HEK293 (cell line): ENCODE results near the gene ECSIT.

Source experiments
- CTCF ChIA-PET: fragments of 350-600 bp; formaldehyde crosslinking; extraction: SDS; loops from one replicate; lab custom pipeline; 2021; ENCODE audit warnings: antibody characterized with exemption; lab: Yijun Ruan, JAX
- POLR2A ChIA-PET: fragments of 300-600 bp; formaldehyde crosslinking; extraction: SDS; loops from one replicate; lab custom pipeline; 2020; ENCODE audit warnings: antibody characterized with exemption, inconsistent platforms; lab: Yijun Ruan, JAX
- H3K27ac ChIP-seq: fragments of 200-500 bp; sonication (Bioruptor generic); 2 replicates; pipeline ENCODE4 v1.5.1; 2014; ENCODE audit warnings: low read depth, low read length, control low read depth, inconsistent platforms; ENCODE audit errors: extremely low read depth
- H3K36me3 ChIP-seq, 2 experiments: fragments of 200-500 bp in 1 of 2; sonication (Bioruptor generic) in 1 of 2; 1 replicate in 1 of 2; 2 replicates in 1 of 2; pipeline ENCODE4 v1.5.1; 2014 to 2017; ENCODE audit warnings: inconsistent platforms in 2 of 2, low read length in 2 of 2; ENCODE audit not compliant: control insufficient read depth in 2 of 2, insufficient read depth in 1 of 2
- H3K4me1 ChIP-seq: fragments of 200-500 bp; sonication (Bioruptor generic); 2 replicates; pipeline ENCODE4 v1.5.1; 2014; ENCODE audit warnings: mild to moderate bottlenecking, low read length, inconsistent platforms; ENCODE audit not compliant: control insufficient read depth, insufficient read depth
- H3K4me3 ChIP-seq: 2 replicates; pipeline ENCODE4 v1.5.1; 2011; ENCODE audit warnings: low read depth, mild to moderate bottlenecking, control low read depth, low read length, moderate library complexity
- H3K9me3 ChIP-seq: fragments of 200-500 bp; sonication (Bioruptor generic); 2 replicates; pipeline ENCODE4 v1.5.1; 2014; ENCODE audit warnings: low read depth, low read length, inconsistent platforms; ENCODE audit not compliant: control insufficient read depth, insufficient read depth
- BCL6B ChIP-seq: fragments of 450-650 bp; formaldehyde crosslinking; IDR thresholded peaks from 2 replicates; pipeline ENCODE4 v1.5.1; 2017; ENCODE audit warnings: missing biosample characterization, missing genetic modification characterization
- KLF17 ChIP-seq: fragments of 450-650 bp; formaldehyde crosslinking; IDR thresholded peaks from 2 replicates; pipeline ENCODE4 v1.5.1; 2016; ENCODE audit warnings: missing biosample characterization, missing genetic modification characterization
- MYNN ChIP-seq: fragments of 450-650 bp; formaldehyde crosslinking; IDR thresholded peaks from 2 replicates; pipeline ENCODE4 v1.5.1; 2016; ENCODE audit warnings: missing biosample characterization, missing genetic modification characterization, borderline replicate concordance
- PRDM6 ChIP-seq: fragments of 450-650 bp; formaldehyde crosslinking; IDR thresholded peaks from 2 replicates; pipeline ENCODE4 v1.5.1; 2017; ENCODE audit warnings: missing biosample characterization, missing genetic modification characterization
- YY1 ChIP-seq: fragments of 450-650 bp; formaldehyde crosslinking; IDR thresholded peaks from 2 replicates; pipeline ENCODE4 v1.5.1; 2018; ENCODE audit warnings: missing biosample characterization, missing genetic modification characterization
- YY2 ChIP-seq: fragments of 450-650 bp; formaldehyde crosslinking; IDR thresholded peaks from 2 replicates; pipeline ENCODE4 v1.5.1; 2016; ENCODE audit warnings: missing biosample characterization, missing genetic modification characterization
- ZBTB10 ChIP-seq: fragments of 450-650 bp; formaldehyde crosslinking; IDR thresholded peaks from 2 replicates; pipeline ENCODE4 v1.5.1; 2016; ENCODE audit warnings: missing biosample characterization, missing genetic modification characterization
- ZNF146 ChIP-seq: fragments of 450-650 bp; formaldehyde crosslinking; IDR thresholded peaks from 2 replicates; pipeline ENCODE4 v1.5.1; 2016; ENCODE audit warnings: missing biosample characterization, missing genetic modification characterization
- ZNF18 ChIP-seq: fragments of 450-650 bp; formaldehyde crosslinking; IDR thresholded peaks from 2 replicates; pipeline ENCODE4 v1.5.1; 2016; ENCODE audit warnings: missing biosample characterization, missing genetic modification characterization
- ZNF211 ChIP-seq: fragments of 450-650 bp; formaldehyde crosslinking; IDR thresholded peaks from 2 replicates; pipeline ENCODE4 v1.5.1; 2016; ENCODE audit warnings: low read depth, missing biosample characterization, missing genetic modification characterization
- ZNF362 ChIP-seq: fragments of 450-650 bp; formaldehyde crosslinking; IDR thresholded peaks from 2 replicates; pipeline ENCODE4 v1.5.1; 2016; ENCODE audit warnings: missing biosample characterization, missing genetic modification characterization
- ZNF510 ChIP-seq: fragments of 450-650 bp; formaldehyde crosslinking; IDR thresholded peaks from 2 replicates; pipeline ENCODE4 v1.5.1; 2018; ENCODE audit warnings: mild to moderate bottlenecking, missing genetic modification characterization, missing biosample characterization; ENCODE audit not compliant: insufficient replicate concordance
- ZNF548 ChIP-seq: fragments of 450-650 bp; formaldehyde crosslinking; IDR thresholded peaks from 2 replicates; pipeline ENCODE4 v1.5.1; 2016; ENCODE audit warnings: missing biosample characterization, missing genetic modification characterization
- ZNF580 ChIP-seq: fragments of 450-650 bp; formaldehyde crosslinking; IDR thresholded peaks from 2 replicates; pipeline ENCODE4 v1.5.1; 2016; ENCODE audit warnings: missing biosample characterization, missing genetic modification characterization
- ZNF701 ChIP-seq: fragments of 450-650 bp; formaldehyde crosslinking; IDR thresholded peaks from 2 replicates; pipeline ENCODE4 v1.5.1; 2016; ENCODE audit warnings: missing biosample characterization, missing genetic modification characterization

The ECSIT gene

GRCh38 chr19:11570039-11570462, 41.1 kb upstream of the ECSIT start (continued):
- TF ChIP-seq BCL6B (no peak), ZNF18 (tag by site-specific recombination) (no peak), KLF17 (tag by site-specific recombination) (peak; percentile 78; the same call in 1 of the 2 replicates)

- TF ChIP-seq ZBTB10 (tag by site-specific recombination) (no peak), ZNF146 (tag by site-specific recombination) (no peak), ZNF548 (tag by site-specific recombination) (no peak), ZNF211 (tag by site-specific recombination) (no peak), ZNF510 (tag by site-specific recombination) (no peak), ZNF362 (tag by site-specific recombination) (no peak), ZNF701 (tag by site-specific recombination) (no peak), MYNN (tag by site-specific recombination) (no peak), YY1 (tag by site-specific recombination) (no peak), PRDM6 (tag by site-specific recombination) (no peak), ZNF580 (no peak), YY2 (no peak)
- Histone ChIP-seq H3K4me1 (no peaks in the 10 kb centered on the region), H3K9me3 (no peaks in the 10 kb centered on the region), H3K36me3 (no peaks in the 10 kb centered on the region), H3K27ac (no peak overlapping the region), H3K4me3 (no peak overlapping the region)
- ChIA-PET CTCF (interaction anchor here (0.6 kb wide), 1 partner anchor 19 kb away, joined by 3 read pairs; no protein-coding TSS in a partner anchor), POLR2A (interaction anchor here (0.6 kb wide), 1 partner anchor 28 kb away, joined by 3 read pairs; no protein-coding TSS in a partner anchor)
These were observed 37.2 kb upstream of the ECSIT start for GRCh38 chr19:11566164-11566563.
